ENCODE data around the gene IKBKE. TPM values are rescaled to one million over a fixed set of nuclear protein-coding genes. Genes with fewer than 3 reads are reported as not detected.

Gene IKBKE
- polyA plus RNA-seq, 1 donor from 2014 or later = not detected

- no peak overlapping the region for H3K9ac ChIP-seq (ENCODE audit: low read length)
- no peak for TF ChIP-seq EZH2 (IDR thresholded peaks at IDR 0.05; ENCODE audit: borderline replicate concordance, insufficient read depth, low read length, poor library complexity, severe bottlenecking)
- no peaks in the 10 kb centered on the region for H3F3A ChIP-seq (ENCODE audit: insufficient read depth, low read length, poor library complexity, severe bottlenecking)
- H2AFZ ChIP-seq (ENCODE audit: low read depth, low read length) = no peak overlapping the region
- H3K27ac ChIP-seq (ENCODE audit: low read length) = no peak overlapping the region
- no peak overlapping the region for H3K4me3 ChIP-seq (ENCODE audit: low read length)
- no peaks in the 10 kb centered on the region for H3K9me2 ChIP-seq (ENCODE audit: insufficient read depth, low read length)
- H4K20me1 ChIP-seq (ENCODE audit: insufficient read depth) = no peaks in the 10 kb centered on the region
- H3K27me3 ChIP-seq (ENCODE audit: insufficient read depth, low read depth, low read length) = no peaks in the 10 kb centered on the region
- no peaks in the 10 kb centered on the region for H3K36me3 ChIP-seq (ENCODE audit: insufficient read depth, low read length)
- H3K4me2 ChIP-seq (ENCODE audit: low read length) = no peak overlapping the region
- no peaks in the 10 kb centered on the region for H3K9me3 ChIP-seq (ENCODE audit: low read length)
- H3K79me2 ChIP-seq (replicated peaks; ENCODE audit: insufficient read depth, low read length) = no peaks in the 10 kb centered on the region
These were observed 18.2 kb downstream of the IKBKE start for GRCh38 chr1:206488466-206488865.

- H3F3A ChIP-seq (ENCODE audit: insufficient read depth, low read length, poor library complexity, severe bottlenecking) = no peaks in the 10 kb centered on the region
- TF ChIP-seq TAF1 (IDR thresholded peaks at IDR 0.05; ENCODE audit: low read depth) = no peak
- TF ChIP-seq EP300 (conservative IDR thresholded peaks at IDR 0.05; ENCODE audit: poor library complexity, severe bottlenecking) = no peak
- TF ChIP-seq SMC3 (conservative IDR thresholded peaks at IDR 0.05; ENCODE audit: poor library complexity) = peak; percentile 95
- peak; percentile 96 for TF ChIP-seq RAD21 (conservative IDR thresholded peaks at IDR 0.05)
- no peak for TF ChIP-seq REST (IDR thresholded peaks at IDR 0.05; ENCODE audit: borderline replicate concordance)
- no peak for TF ChIP-seq POLR2AphosphoS5 (IDR thresholded peaks at IDR 0.05)
- TF ChIP-seq MXI1 (conservative IDR thresholded peaks at IDR 0.05; ENCODE audit: poor library complexity, severe bottlenecking) = no peak
- peak; percentile 95 for TF ChIP-seq CTCF (IDR thresholded peaks at IDR 0.05; ENCODE audit: poor library complexity, severe bottlenecking)
- no peak for TF ChIP-seq EZH2 (IDR thresholded peaks at IDR 0.05; ENCODE audit: borderline replicate concordance, insufficient read depth, low read length, poor library complexity, severe bottlenecking)
- no peaks in the 10 kb centered on the region for H3K9me2 ChIP-seq (ENCODE audit: insufficient read depth, low read length)
- no peak overlapping the region for H3K27ac ChIP-seq (ENCODE audit: low read length)
- no peak overlapping the region for H2AFZ ChIP-seq (ENCODE audit: low read depth, low read length)
- H3K36me3 ChIP-seq (ENCODE audit: insufficient read depth, low read length) = no peaks in the 10 kb centered on the region
- H3K79me2 ChIP-seq (replicated peaks; ENCODE audit: insufficient read depth, low read length) = no peaks in the 10 kb centered on the region
- H3K4me3 ChIP-seq (ENCODE audit: low read length) = no peak overlapping the region
- no peaks in the 10 kb centered on the region for H4K20me1 ChIP-seq (ENCODE audit: insufficient read depth)
- H3K9ac ChIP-seq (ENCODE audit: low read length) = no peak overlapping the region
- no peaks in the 10 kb centered on the region for H3K9me3 ChIP-seq (ENCODE audit: low read length)
- H3K27me3 ChIP-seq (ENCODE audit: insufficient read depth, low read depth, low read length) = no peaks in the 10 kb centered on the region
- no peak overlapping the region for H3K4me2 ChIP-seq (ENCODE audit: low read length)
These were observed 19.9 kb downstream of the IKBKE start for GRCh38 chr1:206489980-206490770.
